ENCODE data around the gene PODN.

PODN gene

DNA sequence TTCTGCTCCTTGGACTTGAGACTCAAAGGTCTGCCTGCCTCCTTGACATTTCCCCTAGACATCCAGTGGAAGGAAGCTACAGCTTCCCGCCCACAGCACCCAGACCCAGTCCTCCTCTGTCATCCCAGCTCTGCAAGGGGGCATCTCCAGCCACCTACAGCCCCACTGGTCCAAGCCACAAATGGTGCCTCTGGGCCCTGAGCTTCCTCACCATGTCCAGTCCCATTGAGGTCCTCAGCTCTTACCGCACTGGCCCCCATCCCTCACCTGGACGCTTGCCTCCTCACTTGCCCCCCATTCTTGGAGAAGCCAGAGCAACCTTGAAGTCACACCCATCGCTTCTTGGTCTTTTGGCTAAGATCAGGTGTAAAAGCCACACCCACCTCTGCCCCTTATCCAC, 13.2 kb downstream of the PODN start:
- DNase-seq (ENCODE audit: low spot score): no peak

DNA sequence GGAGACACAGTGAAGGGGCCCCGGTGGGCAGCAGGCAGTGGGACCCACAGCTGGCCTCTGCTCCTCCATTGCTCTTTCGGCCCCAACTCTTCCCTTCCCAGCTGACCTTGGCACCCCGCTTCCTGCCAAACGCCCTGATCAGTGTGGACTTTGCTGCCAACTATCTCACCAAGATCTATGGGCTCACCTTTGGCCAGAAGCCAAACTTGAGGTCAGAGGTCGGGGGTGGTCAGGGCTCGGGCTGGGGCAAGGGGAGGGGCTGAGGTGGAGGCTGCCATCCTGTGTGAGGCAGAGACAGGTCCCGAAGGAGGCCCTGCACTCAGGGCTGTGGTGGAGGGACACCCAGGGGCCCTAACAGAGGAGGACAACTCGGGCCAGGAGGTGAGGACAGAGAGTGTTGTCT, 13.7 kb downstream of the PODN start:
- no peak for DNase-seq (ENCODE audit: low spot score)

DNA sequence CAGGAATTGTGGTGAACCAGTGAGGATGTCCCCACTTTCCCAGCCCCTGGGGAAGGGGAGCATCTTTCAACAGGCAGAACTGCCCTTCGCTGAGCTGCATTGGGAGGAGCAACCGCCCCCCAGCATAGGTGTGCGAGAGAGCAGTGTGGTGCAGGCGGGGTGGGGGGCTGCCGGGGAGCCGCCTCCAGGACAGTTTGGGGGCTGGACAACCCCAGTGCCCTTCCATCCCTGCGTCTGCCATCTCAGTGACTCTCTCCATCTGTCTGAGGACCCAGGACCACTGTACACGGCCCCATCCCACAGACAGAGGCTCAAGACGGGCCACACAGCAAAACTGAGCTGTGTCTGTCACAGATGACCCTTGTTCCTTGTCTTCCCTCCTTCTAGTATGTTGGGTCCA, 14.2 kb downstream of the PODN start:
- no peak for DNase-seq (ENCODE audit: low spot score)

- no peak for DNase-seq (ENCODE audit: low spot score)
These were observed 14.9 kb downstream of the PODN start for GRCh38 chr1:53076721-53077598.

DNA sequence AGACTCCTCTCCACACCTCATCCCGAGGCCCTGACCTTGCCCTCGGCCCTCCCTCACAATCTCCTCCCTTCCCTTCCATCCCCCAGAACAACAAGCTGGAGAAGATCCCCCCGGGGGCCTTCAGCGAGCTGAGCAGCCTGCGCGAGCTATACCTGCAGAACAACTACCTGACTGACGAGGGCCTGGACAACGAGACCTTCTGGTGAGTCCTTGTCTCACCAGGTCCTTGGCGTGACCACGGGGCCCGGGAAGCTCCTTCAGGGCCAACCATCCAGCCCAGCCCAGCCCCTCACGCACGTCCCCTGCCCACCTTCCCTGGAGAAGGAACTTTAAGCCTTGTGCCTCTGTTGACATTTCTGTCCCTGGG, 15.6 kb downstream of the PODN start:
- no peak for DNase-seq (ENCODE audit: low spot score)

DNA sequence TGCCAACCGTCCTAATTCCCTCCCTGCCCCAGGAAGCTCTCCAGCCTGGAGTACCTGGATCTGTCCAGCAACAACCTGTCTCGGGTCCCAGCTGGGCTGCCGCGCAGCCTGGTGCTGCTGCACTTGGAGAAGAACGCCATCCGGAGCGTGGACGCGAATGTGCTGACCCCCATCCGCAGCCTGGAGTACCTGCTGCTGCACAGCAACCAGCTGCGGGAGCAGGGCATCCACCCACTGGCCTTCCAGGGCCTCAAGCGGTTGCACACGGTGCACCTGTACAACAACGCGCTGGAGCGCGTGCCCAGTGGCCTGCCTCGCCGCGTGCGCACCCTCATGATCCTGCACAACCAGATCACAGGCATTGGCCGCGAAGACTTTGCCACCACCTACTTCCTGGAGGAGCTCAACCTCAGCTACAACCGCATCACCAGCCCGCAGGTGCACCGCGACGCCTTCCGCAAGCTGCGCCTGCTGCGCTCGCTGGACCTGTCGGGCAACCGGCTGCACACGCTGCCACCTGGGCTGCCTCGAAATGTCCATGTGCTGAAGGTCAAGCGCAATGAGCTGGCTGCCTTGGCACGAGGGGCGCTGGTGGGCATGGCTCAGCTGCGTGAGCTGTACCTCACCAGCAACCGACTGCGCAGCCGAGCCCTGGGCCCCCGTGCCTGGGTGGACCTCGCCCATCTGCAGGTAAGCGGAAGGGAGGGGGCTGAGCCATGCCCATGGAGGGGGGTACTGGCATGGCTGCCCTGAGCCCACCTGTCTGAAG, 16.5 kb downstream of the PODN start:
- DNase-seq (ENCODE audit: low spot score): no peak

DNA sequence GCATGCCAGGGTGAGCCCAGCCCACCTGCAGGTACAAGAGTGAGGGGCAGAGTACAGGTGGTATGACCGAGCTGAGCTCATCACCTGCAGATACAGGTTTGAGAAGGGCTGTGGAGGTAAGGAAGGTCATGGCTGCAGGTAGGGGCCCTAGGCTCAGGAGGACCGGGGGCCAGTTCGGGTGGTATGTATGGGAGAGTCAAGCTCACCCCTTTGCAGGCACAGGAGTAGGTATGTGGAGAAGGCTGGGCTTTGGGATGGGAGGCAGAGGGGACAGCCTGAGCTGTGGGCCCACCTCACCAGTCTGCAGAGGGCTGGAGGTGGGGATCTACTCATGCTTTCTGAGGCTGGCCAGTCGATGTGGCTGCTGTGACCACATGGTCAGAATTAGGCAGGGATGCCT, 17.2 kb downstream of the PODN start:
- no peak for DNase-seq (ENCODE audit: low spot score)

DNA sequence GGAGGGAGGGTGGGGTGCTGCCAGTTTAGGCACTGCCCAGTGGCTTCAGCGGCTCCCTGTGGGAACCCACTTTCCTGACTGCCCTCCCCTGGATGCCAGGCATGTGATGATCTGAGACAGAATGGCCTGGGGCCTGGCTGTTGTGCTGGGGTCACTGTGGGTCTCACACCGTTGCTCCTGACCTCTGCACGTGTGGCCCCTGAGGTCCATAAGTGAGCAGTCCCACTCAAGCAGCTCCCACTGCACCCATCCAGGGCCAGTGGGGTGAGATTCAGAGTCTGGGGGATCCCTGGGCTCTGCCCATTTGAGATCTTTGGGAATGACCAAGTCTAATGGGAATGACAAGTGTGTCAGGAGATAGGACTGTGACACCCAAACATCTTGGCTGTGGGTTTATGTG, 18.0 kb downstream of the PODN start:
- DNase-seq (ENCODE audit: low spot score): no peak

DNA sequence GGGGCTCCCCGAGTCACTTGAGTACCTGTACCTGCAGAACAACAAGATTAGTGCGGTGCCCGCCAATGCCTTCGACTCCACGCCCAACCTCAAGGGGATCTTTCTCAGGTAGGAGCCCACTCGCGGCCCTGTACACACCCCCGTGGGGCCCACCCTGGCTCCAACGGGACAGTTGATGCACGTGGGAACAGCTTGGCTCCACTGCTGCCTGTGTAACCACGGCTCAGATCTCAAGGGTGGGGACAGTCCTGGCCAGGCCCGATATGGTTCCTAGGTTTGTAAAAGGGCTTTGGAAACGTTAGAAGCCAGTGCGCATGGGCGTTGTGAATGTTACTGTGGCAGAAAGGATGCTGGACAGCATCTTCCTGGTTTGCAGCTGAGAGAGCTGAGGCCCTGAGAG, 18.8 kb downstream of the PODN start:
- DNase-seq (ENCODE audit: low spot score): no peak

GRCh38 chr1:53081384-53082066, 19.5 kb downstream of the PODN start:
- DNase-seq (ENCODE audit: low spot score): no peak

GRCh38 chr1:53082826-53083455, 20.9 kb downstream of the PODN start:
- DNase-seq (ENCODE audit: low spot score): no peak

GRCh38 chr1:53083636-53084588, 21.9 kb downstream of the PODN start:
- DNase-seq (ENCODE audit: low spot score): no peak

DNA sequence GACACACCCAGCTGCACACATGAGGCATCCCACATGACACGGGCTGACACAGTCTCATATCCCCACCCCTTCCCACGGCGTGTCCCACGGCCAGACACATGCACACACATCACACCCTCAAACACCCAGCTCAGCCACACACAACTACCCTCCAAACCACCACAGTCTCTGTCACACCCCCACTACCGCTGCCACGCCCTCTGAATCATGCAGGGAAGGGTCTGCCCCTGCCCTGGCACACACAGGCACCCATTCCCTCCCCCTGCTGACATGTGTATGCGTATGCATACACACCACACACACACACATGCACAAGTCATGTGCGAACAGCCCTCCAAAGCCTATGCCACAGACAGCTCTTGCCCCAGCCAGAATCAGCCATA, 22.6 kb downstream of the PODN start:
- no peak for DNase-seq (ENCODE audit: low spot score)

GRCh38 chr1:53085405-53085804, 23.4 kb downstream of the PODN start:
- DNase-seq (ENCODE audit: low spot score): no peak

DNA sequence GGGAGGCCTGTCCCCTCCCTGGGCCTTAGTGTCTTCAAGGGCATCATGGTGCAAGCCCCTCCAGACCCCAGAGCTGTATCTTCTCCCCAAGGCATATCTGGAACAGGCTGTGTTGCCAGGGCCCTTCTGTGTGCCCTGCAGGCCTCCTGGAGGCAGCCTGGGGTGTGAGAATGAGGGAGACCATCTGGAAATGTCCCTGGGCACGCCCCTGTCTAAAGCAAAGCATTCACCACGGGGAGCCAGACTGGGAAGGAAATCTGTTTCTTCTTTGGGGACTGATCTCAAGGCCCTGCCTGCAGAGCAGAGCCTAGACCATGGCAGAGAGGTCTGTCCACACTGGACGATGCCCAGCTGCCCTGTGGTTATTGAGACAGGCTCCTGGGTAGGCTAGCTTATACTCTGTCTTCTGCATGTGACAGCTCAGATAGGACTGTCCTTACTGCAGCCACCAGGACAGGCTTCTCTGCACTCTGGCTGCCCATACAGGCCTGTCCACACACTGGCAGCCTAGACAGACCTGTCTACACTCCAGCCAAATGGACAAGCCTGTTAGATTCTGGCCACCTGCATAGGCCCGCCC, 24.6 kb downstream of the PODN start:
- DNase-seq (ENCODE audit: low spot score): no peak

GRCh38 chr1:53087332-53088285, 25.6 kb downstream of the PODN start:
- no peak for DNase-seq (ENCODE audit: low spot score)

GRCh38 chr1:53088616-53089300, 26.7 kb downstream of the PODN start:
- DNase-seq (ENCODE audit: low spot score): no peak

DNA sequence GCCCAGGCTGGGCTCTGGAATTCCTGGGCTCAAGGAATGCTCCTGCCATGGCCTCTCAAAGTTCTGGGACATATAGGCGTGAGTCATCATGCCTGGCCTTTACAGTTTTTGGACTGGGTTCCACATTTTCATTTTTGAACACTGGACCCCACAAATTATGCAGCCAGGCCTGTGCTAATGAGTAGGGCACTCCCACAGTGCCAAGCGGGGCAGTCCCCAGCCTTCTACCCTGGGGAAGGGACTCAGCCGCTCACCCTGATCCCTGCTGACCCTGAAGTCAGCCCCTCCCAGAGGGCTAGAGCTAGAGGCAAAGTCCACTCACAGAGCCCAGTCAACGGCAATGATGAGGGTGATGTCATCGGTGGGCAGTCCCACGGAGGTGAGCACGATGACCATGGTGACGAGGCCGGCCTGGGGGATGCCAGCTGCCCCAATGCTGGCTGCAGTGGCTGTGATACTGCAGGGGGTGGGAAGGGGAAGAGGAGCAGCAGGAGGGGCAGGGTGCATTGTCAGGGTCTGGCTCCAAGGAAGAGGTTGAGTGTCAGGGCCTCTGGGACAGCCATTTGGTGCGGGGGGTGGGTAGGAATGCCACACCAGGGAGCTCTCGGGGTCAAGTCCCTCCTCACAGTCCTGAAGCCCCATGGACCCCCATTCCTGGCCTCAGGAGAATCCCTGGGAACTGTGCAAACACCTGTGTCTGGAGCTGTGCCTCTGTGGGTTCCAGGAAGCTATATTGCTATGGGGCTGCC, 27.6 kb downstream of the PODN start:
- no peak for DNase-seq (ENCODE audit: low spot score)
